ENCODE results near the gene GLT8D2. TPM values are rescaled to one million over a fixed set of nuclear protein-coding genes. Genes with fewer than 3 reads are reported as not detected.

The GLT8D2 gene
- polyA plus RNA-seq, 3 donors: not detected

DNA sequence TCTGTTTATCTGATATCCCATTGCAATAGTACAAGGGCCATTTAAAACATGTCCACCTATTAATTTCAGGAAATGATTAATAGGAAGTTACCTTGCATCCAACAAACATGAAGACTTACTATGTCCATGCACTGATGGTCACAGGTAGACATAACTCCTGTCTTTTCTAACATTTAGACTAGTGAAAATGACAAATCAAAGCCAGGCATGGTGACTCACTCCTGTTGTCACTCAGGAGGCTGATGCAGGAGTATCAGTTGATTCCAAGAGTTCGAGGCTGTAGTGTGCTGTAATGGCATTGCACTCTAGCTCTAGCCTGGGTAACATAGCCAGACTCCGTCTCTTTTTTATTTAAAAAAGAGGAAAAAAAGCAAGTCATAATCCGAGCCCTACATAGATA, 105.0 kb downstream of the GLT8D2 start:
- Histone ChIP-seq H3K4me2 (replicated peaks; ENCODE audit: extremely low read depth, low read length, poor library complexity, severe bottlenecking) (no peak overlapping the region), H3K9me3 (replicated peaks in 1 of 2; ENCODE audit: control insufficient read depth in 1 of 2, insufficient read depth in 1 of 2, low read length in 2 of 2) (no peaks in the 10 kb centered on the region), H3K27ac (ENCODE audit: low read depth in 1 of 2, low read length in 2 of 2) (no peak overlapping the region), H3K4me1 (ENCODE audit: control insufficient read depth in 1 of 2, insufficient read depth in 2 of 2, low read length in 2 of 2) (no peaks in the 10 kb centered on the region), H2AFZ (ENCODE audit: insufficient read depth, low read depth, low read length, poor library complexity, severe bottlenecking) (no peak overlapping the region), H3K79me2 (ENCODE audit: insufficient read depth, low read length) (peaks cover 31% of the 10 kb centered on the region), H4K20me1 (ENCODE audit: insufficient read depth, low read length) (peaks cover 43% of the 10 kb centered on the region), H3K4me3 (replicated peaks in 1 of 3; ENCODE audit: low read depth in 2 of 3, low read length in 3 of 3) (no peak overlapping the region), H3K27me3 (ENCODE audit: control insufficient read depth in 2 of 2, insufficient read depth in 2 of 2, low read length in 2 of 2) (no peaks in the 10 kb centered on the region), H3K9ac (ENCODE audit: insufficient read depth, low read length, poor library complexity, severe bottlenecking) (no peak overlapping the region), H3K36me3 (replicated peaks in 1 of 2; ENCODE audit: control insufficient read depth in 1 of 2, insufficient read depth in 2 of 2, low read length in 2 of 2) (peaks cover 97 to 100% of the 10 kb centered on the region in 2 donors)
- Mint-ChIP-seq H3K27ac (no peak overlapping the region), H3K36me3 (peaks cover 93 to 100% of the 10 kb centered on the region in 2 donors), H3K4me3 (no peak overlapping the region), H3K27me3 (ENCODE audit: low read depth in 3 of 3) (no peaks in the 10 kb centered on the region), H3K4me1 (no peaks in the 10 kb centered on the region), H3K9me3 (no peaks in the 10 kb centered on the region)
- no peak for DNase-seq
- TF ChIP-seq, protein P1, sequence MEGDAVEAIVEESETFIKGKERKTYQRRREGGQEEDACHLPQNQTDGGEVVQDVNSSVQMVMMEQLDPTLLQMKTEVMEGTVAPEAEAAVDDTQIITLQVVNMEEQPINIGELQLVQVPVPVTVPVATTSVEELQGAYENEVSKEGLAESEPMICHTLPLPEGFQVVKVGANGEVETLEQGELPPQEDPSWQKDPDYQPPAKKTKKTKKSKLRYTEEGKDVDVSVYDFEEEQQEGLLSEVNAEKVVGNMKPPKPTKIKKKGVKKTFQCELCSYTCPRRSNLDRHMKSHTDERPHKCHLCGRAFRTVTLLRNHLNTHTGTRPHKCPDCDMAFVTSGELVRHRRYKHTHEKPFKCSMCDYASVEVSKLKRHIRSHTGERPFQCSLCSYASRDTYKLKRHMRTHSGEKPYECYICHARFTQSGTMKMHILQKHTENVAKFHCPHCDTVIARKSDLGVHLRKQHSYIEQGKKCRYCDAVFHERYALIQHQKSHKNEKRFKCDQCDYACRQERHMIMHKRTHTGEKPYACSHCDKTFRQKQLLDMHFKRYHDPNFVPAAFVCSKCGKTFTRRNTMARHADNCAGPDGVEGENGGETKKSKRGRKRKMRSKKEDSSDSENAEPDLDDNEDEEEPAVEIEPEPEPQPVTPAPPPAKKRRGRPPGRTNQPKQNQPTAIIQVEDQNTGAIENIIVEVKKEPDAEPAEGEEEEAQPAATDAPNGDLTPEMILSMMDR (IDR thresholded peaks at IDR 0.05): no peak
- WGBS (ENCODE audit: insufficient coverage): 25% methylated on average over 1 of the region's 3 CpGs
- intact Hi-C loops (cut with micrococcal nuclease): no loop called here

Other genes starting within 250 kb of the GLT8D2 start
- gene NT5DC3, start 209.0 kb downstream of the GLT8D2 start, polyA plus RNA-seq: 1 to 10 TPM in 1 of 3 donors, under 1 TPM in 2; 0.27 to 4.8 (median 0.93) TPM
- 100 to 1,000 TPM in 2 of 3 donors, 10 to 100 TPM in 1; 97.9 to 177 (median 108) TPM for gene HSP90B1, start 119.8 kb downstream of the GLT8D2 start, polyA plus RNA-seq
- 10 to 100 TPM; 12.6 to 22.4 (median 20.1) TPM for gene TDG, start 84.3 kb downstream of the GLT8D2 start, polyA plus RNA-seq
- gene HCFC2, start 14.3 kb upstream of the GLT8D2 start, polyA plus RNA-seq: 1 to 10 TPM; 3.3 to 8.7 (median 4.3) TPM
- gene NFYB, start 88.0 kb upstream of the GLT8D2 start, polyA plus RNA-seq: 10 to 100 TPM; 11.6 to 14.6 (median 12.3) TPM
- 10 to 100 TPM; 26.9 to 46.1 (median 29.2) TPM for gene TXNRD1, start 165.6 kb upstream of the GLT8D2 start, polyA plus RNA-seq

Data from CD14-positive monocyte (primary cell).